ENCODE results near the gene MARCKS.
"Not testable (repeated sequence)": the region's sequence is repeated elsewhere in the genome, so short reads cannot be mapped to it uniquely, and the experiment has no call there.

Gene MARCKS

GRCh38 chr6:113886512-113886911, 29.4 kb downstream of the MARCKS start:
- no peak for DNase-seq (ENCODE audit: low spot score)

GRCh38 chr6:113888493-113888892, 31.3 kb downstream of the MARCKS start:
- peak; percentile 44 for DNase-seq (ENCODE audit: low spot score)

GRCh38 chr6:113888956-113889630, 31.9 kb downstream of the MARCKS start:
- no peak for DNase-seq (ENCODE audit: low spot score)

- no peak for DNase-seq (ENCODE audit: low spot score)
These were observed 36.3 kb downstream of the MARCKS start for GRCh38 chr6:113893451-113893850.

GRCh38 chr6:113893866-113894265, 36.7 kb downstream of the MARCKS start:
- DNase-seq (ENCODE audit: low spot score) = no peak

- no peak for DNase-seq (ENCODE audit: low spot score)
These were observed 37.8 kb downstream of the MARCKS start for GRCh38 chr6:113894712-113895674.

- DNase-seq (ENCODE audit: low spot score) = no peak
These were observed 44.3 kb downstream of the MARCKS start for GRCh38 chr6:113901482-113901881.

- no peak for DNase-seq (ENCODE audit: low spot score)
These were observed 46.7 kb downstream of the MARCKS start for GRCh38 chr6:113903666-113904330.

- DNase-seq (ENCODE audit: low spot score) = no peak
These were observed 50.1 kb downstream of the MARCKS start for GRCh38 chr6:113907102-113907815.

GRCh38 chr6:113908801-113909200, 51.7 kb downstream of the MARCKS start:
- DNase-seq (ENCODE audit: low spot score) = no peak

GRCh38 chr6:113909224-113909856, 52.2 kb downstream of the MARCKS start:
- DNase-seq (ENCODE audit: low spot score) = peak; percentile 49

- DNase-seq (ENCODE audit: low spot score) = not testable (repeated sequence)
These were observed 53.1 kb downstream of the MARCKS start for GRCh38 chr6:113910285-113910684.

Measured in LoVo (cell line).